GM12865 (cell line): ENCODE results near the gene PITPNM3.

Experiments used
- DNase-seq: peaks from one replicate; pipeline ENCODE4 v3.0.0; 2010; ENCODE audit warnings: low read depth
- H3K4me3 ChIP-seq: 2 replicates; pipeline ENCODE4 v1.5.1; 2011; ENCODE audit warnings: mild to moderate bottlenecking, low read depth, low read length, control low read depth
- TF ChIP-seq, protein P1 (sequence below): IDR thresholded peaks from 2 replicates; pipeline ENCODE4 v1.5.1; 2011; ENCODE audit warnings: low read length, control low read depth, low read depth, inconsistent platforms; ENCODE audit not compliant: insufficient read depth; ENCODE audit errors: missing control alignments

The PITPNM3 gene

DNA sequence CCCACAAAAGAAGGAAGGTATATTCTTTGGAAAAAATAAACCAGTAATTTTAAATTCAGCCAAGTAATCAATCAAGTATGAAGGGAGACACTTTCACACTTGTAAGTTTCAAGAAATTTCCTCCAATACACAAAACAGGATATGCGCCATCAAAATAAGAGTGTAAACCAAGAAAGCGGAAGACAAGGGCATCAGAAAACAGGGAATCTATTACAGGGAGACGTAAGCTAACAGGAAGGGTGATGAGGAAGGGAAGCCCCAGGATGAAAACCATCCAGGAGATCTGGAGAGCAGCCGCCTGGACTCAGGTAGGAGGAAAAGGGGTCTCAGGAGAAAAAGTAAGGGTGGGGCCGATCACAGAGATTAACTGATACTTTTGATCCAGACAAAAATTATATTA lies 31.8 kb upstream of the PITPNM3 start:
- H3K4me3 ChIP-seq: no peak overlapping the region
- TF ChIP-seq, protein P1, sequence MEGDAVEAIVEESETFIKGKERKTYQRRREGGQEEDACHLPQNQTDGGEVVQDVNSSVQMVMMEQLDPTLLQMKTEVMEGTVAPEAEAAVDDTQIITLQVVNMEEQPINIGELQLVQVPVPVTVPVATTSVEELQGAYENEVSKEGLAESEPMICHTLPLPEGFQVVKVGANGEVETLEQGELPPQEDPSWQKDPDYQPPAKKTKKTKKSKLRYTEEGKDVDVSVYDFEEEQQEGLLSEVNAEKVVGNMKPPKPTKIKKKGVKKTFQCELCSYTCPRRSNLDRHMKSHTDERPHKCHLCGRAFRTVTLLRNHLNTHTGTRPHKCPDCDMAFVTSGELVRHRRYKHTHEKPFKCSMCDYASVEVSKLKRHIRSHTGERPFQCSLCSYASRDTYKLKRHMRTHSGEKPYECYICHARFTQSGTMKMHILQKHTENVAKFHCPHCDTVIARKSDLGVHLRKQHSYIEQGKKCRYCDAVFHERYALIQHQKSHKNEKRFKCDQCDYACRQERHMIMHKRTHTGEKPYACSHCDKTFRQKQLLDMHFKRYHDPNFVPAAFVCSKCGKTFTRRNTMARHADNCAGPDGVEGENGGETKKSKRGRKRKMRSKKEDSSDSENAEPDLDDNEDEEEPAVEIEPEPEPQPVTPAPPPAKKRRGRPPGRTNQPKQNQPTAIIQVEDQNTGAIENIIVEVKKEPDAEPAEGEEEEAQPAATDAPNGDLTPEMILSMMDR: no peak
- DNase-seq: no peak

DNA sequence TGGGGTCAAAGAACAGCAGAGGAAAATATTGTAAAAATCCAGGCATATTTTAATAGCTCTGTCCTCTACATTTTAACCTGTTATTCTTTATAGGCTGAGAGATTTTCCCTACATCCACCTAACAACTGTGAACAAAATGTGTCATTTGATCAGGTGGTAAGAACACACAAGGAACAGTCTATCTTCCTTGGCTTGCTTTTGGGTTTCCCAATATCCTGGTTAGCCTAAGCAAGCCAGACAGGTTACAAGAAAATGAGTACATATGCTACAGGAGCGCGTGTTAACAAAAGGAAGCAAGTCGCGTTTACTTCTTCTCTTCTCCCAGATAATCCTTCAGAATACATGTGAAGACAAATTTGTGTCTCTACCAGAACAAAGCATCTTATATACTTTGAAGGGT lies 31.0 kb upstream of the PITPNM3 start:
- TF ChIP-seq, protein P1: no peak
- no peak overlapping the region for H3K4me3 ChIP-seq
- DNase-seq: no peak

DNA sequence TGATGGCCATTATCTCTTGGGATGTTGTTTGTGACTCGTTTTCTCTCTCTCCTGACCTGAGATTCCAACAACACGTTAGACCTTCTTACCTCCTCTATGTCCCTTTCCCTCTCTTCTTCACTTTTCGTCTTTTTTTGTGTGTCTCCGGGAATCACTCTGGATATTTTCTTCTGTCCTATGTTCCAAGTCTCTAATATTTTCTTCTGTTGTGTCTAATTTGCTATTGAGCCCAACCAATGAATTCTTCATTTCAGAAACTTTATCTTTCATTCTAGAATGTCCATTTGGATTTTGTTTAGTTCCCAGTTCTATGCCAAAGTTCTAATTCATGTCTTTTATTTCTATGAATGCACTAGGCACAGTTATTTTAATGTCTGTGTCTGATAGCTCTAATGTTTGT lies 27.1 kb upstream of the PITPNM3 start:
- H3K4me3 ChIP-seq: no peak overlapping the region
- TF ChIP-seq, protein P1: no peak
- DNase-seq: no peak

DNA sequence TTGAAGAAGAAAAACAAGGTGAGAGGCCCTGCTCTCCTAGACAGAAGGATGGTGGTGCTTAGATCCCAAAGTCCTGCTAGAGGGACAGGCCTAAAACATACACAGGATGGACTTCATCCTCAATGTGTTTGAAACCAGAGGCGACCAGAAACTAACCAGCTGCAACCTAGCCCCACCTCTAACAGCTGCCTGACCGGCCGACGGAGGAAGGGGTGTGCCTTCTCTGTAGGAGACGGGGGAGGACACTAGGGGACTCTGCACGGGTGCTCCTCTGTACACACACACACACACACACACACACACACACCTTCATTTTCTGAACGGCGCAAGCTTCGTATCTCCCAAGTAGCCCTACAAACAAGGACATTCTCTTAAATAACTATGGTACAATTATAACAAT lies 24.3 kb upstream of the PITPNM3 start:
- DNase-seq: no peak
- TF ChIP-seq, protein P1: no peak
- H3K4me3 ChIP-seq: no peak overlapping the region

DNA sequence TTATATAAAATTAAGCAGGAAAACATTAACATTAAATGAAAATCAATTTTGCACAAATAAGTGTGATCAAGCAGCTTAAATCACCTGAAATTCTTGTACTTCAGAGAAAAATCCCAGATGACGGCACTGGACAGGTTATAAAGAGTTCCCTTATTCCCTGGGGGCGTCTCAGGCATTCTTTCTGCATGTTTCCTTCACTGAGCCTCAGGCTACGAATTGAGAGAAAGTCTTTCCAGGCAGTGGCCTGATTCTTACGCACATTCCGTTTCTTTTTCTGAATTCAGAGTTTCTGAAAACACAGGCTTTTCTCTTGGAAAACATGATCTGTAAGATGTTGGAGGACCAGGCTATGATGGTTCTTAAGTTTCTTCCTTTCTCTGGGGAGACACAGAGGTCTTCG lies 22.1 kb upstream of the PITPNM3 start:
- TF ChIP-seq, protein P1: no peak
- DNase-seq: no peak
- no peak overlapping the region for H3K4me3 ChIP-seq

DNA sequence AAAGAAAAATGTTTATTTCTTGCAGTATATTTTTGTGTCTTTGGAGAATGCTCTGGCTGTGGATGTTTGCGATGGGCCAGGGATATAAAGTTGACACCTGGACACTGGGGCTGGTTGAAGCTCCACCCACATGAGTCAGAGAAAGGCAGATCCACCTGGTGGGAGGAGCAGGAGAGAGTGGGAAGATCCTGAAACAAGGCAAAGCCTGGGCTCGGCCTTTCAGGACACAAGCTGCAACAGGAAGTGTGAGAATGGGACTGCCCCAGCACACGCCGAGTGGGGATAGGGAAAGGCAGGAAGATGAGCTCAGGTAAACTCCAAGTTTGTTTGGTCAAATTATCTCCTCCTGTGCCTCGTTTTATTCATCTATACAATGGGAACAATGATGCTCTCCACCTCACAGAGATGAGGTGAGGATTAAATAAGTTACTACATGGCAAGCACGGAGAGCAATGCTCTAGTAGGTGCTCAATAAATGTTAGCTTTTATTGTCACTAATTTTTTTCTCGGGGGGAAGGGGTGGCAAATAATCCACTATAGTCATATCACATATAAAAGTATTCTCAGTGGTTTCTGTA lies 21.4 kb upstream of the PITPNM3 start:
- TF ChIP-seq, protein P1: no peak
- no peak for DNase-seq
- H3K4me3 ChIP-seq: no peak overlapping the region

DNA sequence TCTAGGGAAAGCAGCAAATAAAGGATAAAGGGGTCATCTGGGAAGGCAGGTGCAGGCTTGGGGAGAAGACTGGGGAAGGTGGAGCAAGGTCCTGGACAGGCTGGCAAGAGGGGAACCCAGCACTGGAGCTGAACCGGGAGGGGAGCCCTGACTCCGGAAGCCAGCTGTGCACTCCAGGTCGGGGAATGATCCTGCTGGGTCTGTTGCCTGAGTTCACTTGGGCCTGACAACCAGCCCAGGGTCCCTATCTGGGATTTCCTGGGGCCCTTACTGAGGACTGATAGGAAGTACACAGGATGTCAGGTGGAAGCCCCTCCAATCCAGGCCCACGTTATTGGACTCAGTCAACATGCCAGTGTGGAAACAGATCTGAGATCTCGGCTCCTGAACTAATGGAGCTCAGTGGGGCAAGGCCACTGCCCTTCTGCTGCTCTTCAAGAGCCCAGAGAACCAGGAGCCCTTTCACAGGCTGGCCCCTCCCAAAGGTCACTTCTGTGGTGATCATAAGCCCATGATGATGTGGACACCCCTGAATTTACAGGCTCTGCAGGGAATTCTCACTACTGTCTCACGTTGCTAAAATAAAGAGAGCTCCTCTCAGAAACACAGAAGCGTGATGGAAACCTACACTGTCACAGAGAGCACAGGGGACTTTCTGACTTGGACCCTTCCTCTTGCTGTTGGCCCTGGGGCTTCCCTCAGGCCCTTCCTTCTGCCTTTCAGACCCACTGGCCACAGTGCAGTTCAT lies 19.9 kb upstream of the PITPNM3 start:
- DNase-seq: no peak
- TF ChIP-seq, protein P1: no peak
- no peak overlapping the region for H3K4me3 ChIP-seq
